ENCODE data around the gene MAS1.
"Not testable (repeated sequence)": the region's sequence is repeated elsewhere in the genome, so short reads cannot be mapped to it uniquely, and the experiment has no call there.

MAS1 gene

GRCh38 chr6:159916752-159917151, 26.0 kb downstream of the MAS1 start:
- DNase-seq (ENCODE audit: low read depth in 2 of 2), result no peak

- DNase-seq (ENCODE audit: low read depth in 2 of 2), result no peak
These were observed 28.3 kb downstream of the MAS1 start for GRCh38 chr6:159919011-159919511.

GRCh38 chr6:159919800-159920199, 29.0 kb downstream of the MAS1 start:
- DNase-seq (ENCODE audit: low read depth in 2 of 2), result no peak

- DNase-seq (ENCODE audit: low read depth in 2 of 2), result not testable (repeated sequence)
These were observed 33.4 kb downstream of the MAS1 start for GRCh38 chr6:159924150-159924549.

GRCh38 chr6:159926542-159927203, 35.9 kb downstream of the MAS1 start:
- DNase-seq (ENCODE audit: low read depth in 2 of 2), result no peak

- DNase-seq (ENCODE audit: low read depth in 2 of 2), result peak in 1 of 2 donors; percentile 22
These were observed 39.0 kb downstream of the MAS1 start for GRCh38 chr6:159929819-159930218.

GRCh38 chr6:159931112-159931511, 40.3 kb downstream of the MAS1 start:
- no peak for DNase-seq (ENCODE audit: low read depth in 2 of 2)

GRCh38 chr6:159931846-159932245, 41.1 kb downstream of the MAS1 start:
- DNase-seq (ENCODE audit: low read depth in 2 of 2), result no peak

- DNase-seq (ENCODE audit: low read depth in 2 of 2), result no peak
These were observed 42.3 kb downstream of the MAS1 start for GRCh38 chr6:159933077-159933476.

GRCh38 chr6:159934181-159934580, 43.4 kb downstream of the MAS1 start:
- no peak for DNase-seq (ENCODE audit: low read depth in 2 of 2)

GRCh38 chr6:159935065-159935464, 44.3 kb downstream of the MAS1 start:
- DNase-seq (ENCODE audit: low read depth in 2 of 2), result no peak

- DNase-seq (ENCODE audit: low read depth in 2 of 2), result no peak
These were observed 44.8 kb downstream of the MAS1 start for GRCh38 chr6:159935633-159936032.

- no peak for DNase-seq (ENCODE audit: low read depth in 2 of 2)
These were observed 48.8 kb downstream of the MAS1 start for GRCh38 chr6:159939591-159940016.

Measured in stimulated activated CD4-positive, alpha-beta T cell treated with anti-CD3 and anti-CD28 coated beads, Interleukin-1b, Interleukin-23, amount 100 ng/mL, for 1 hour (primary cell).